H9 (cell line): ENCODE results near the gene ZFP42. TPM values are rescaled to one million over a fixed set of nuclear protein-coding genes. Genes with fewer than 3 reads are reported as not detected.

ENCODE experiments used
- DNase-seq: peaks from one replicate; pipeline ENCODE4 v3.0.0-alpha.2; 2017
- H2AFZ ChIP-seq: one replicate; pipeline ENCODE4 v1.6.1; 2013; ENCODE audit warnings: mild to moderate bottlenecking, low read length, control low read depth, moderate library complexity
- H2AK5ac ChIP-seq: 2 replicates; pipeline ENCODE4 v1.6.1; 2013; ENCODE audit warnings: low read length, control low read depth, mixed read lengths; ENCODE audit not compliant: insufficient read length
- H2BK120ac ChIP-seq: one replicate; pipeline ENCODE4 v1.6.1; 2013; ENCODE audit warnings: low read depth, mild to moderate bottlenecking, low read length, control low read depth, inconsistent platforms; ENCODE audit not compliant: poor library complexity, severe bottlenecking
- H2BK12ac ChIP-seq: 2 replicates; pipeline ENCODE4 v1.6.1; 2013; ENCODE audit warnings: low read length, control low read depth, mixed read lengths, low read depth; ENCODE audit not compliant: insufficient read length
- H2BK15ac ChIP-seq: 2 replicates; pipeline ENCODE4 v1.6.1; 2013; ENCODE audit warnings: low read depth, low read length, control low read depth
- H2BK20ac ChIP-seq: one replicate; pipeline ENCODE4 v1.6.1; 2013; ENCODE audit warnings: low read depth, mild to moderate bottlenecking, low read length, control low read depth, inconsistent platforms; ENCODE audit not compliant: poor library complexity, severe bottlenecking
- H2BK5ac ChIP-seq: 2 replicates; pipeline ENCODE4 v1.6.1; 2013; ENCODE audit warnings: low read length, control low read depth, mixed read lengths; ENCODE audit not compliant: insufficient read length
- H3K14ac ChIP-seq: 2 replicates; pipeline ENCODE4 v1.6.1; 2013; ENCODE audit warnings: low read length, control low read depth; ENCODE audit not compliant: insufficient read depth
- H3K18ac ChIP-seq: 2 replicates; pipeline ENCODE4 v1.6.1; 2013; ENCODE audit warnings: low read depth, mild to moderate bottlenecking, mixed read lengths, low read length, control low read depth; ENCODE audit not compliant: insufficient read length
- H3K23ac ChIP-seq: 2 replicates; pipeline ENCODE4 v1.6.1; 2013; ENCODE audit warnings: low read length, control low read depth, mixed read lengths, low read depth; ENCODE audit not compliant: insufficient read length
- H3K23me2 ChIP-seq: 2 replicates; pipeline ENCODE4 v1.6.1; 2013; ENCODE audit warnings: low read depth, mild to moderate bottlenecking, mixed read lengths, low read length, control low read depth; ENCODE audit not compliant: insufficient read length, poor library complexity, severe bottlenecking
- H3K27ac ChIP-seq: 2 replicates; pipeline ENCODE4 v1.5.1; 2013; ENCODE audit warnings: low read length, control low read depth, mixed read lengths, low read depth; ENCODE audit not compliant: insufficient read length
- H3K27me3 ChIP-seq: 2 replicates; pipeline ENCODE4 v1.6.1; 2013; ENCODE audit warnings: low read length, control low read depth, inconsistent platforms; ENCODE audit not compliant: insufficient read depth
- H3K4ac ChIP-seq: 2 replicates; pipeline ENCODE4 v1.6.1; 2013; ENCODE audit warnings: low read depth, mild to moderate bottlenecking, control low read depth, inconsistent platforms, low read length, moderate library complexity
- H3K4me1 ChIP-seq: 2 replicates; pipeline ENCODE4 v1.6.1; 2013; ENCODE audit warnings: low read length, control low read depth, inconsistent platforms; ENCODE audit not compliant: insufficient read depth
- H3K4me2 ChIP-seq: 2 replicates; pipeline ENCODE4 v1.6.1; 2013; ENCODE audit warnings: low read length, control low read depth, mixed read lengths; ENCODE audit not compliant: insufficient read length, insufficient read depth
- H3K56ac ChIP-seq: 2 replicates; pipeline ENCODE4 v1.6.1; 2013; ENCODE audit warnings: low read depth, mild to moderate bottlenecking, mixed read lengths, low read length, control low read depth; ENCODE audit not compliant: insufficient read length
- H3K79me1 ChIP-seq: 2 replicates; pipeline ENCODE4 v1.6.1; 2013; ENCODE audit warnings: low read depth, mild to moderate bottlenecking, moderate library complexity, low read length, control low read depth, inconsistent platforms; ENCODE audit not compliant: insufficient read depth, poor library complexity, severe bottlenecking
- H3K79me2 ChIP-seq: 2 replicates; pipeline ENCODE4 v1.6.1; 2013; ENCODE audit warnings: low read length, control low read depth, inconsistent platforms; ENCODE audit not compliant: insufficient read depth
- H3K9ac ChIP-seq: 2 replicates; pipeline ENCODE4 v1.6.1; 2013; ENCODE audit warnings: low read length, control low read depth, mixed read lengths; ENCODE audit not compliant: insufficient read length; ENCODE audit errors: extremely low read depth
- H3K9me3 ChIP-seq: one replicate; pipeline ENCODE4 v1.6.1; 2013; ENCODE audit warnings: low read depth, low read length, inconsistent platforms; ENCODE audit not compliant: control insufficient read depth
- H3T11ph ChIP-seq: one replicate; pipeline ENCODE4 v1.6.1; 2013; ENCODE audit warnings: mild to moderate bottlenecking, low read length, control low read depth, inconsistent platforms
- H4K20me1 ChIP-seq: one replicate; pipeline ENCODE4 v1.6.1; 2013; ENCODE audit not compliant: control insufficient read depth, insufficient read length, insufficient read depth
- H4K5ac ChIP-seq: 2 replicates; pipeline ENCODE4 v1.6.1; 2013; ENCODE audit warnings: low read depth, mild to moderate bottlenecking, mixed read lengths, low read length, control low read depth; ENCODE audit not compliant: insufficient read length
- H4K8ac ChIP-seq: replicated peaks from 2 replicates; pipeline ENCODE4 v1.6.1; 2013; ENCODE audit warnings: low read length, control low read depth, mixed read lengths, low read depth; ENCODE audit not compliant: insufficient read length
- H4K91ac ChIP-seq: 2 replicates; pipeline ENCODE4 v1.6.1; 2013; ENCODE audit warnings: low read depth, mild to moderate bottlenecking, moderate library complexity, mixed read lengths, low read length, control low read depth; ENCODE audit not compliant: insufficient read length
- H3K27ac Mint-ChIP-seq, 3 experiments: 2 replicates in 2 of 3; 3 replicates in 1 of 3; pipeline ENCODE4 v1.8.0; 2020 to 2021; ENCODE audit warnings: mixed read lengths in 3 of 3, mild to moderate bottlenecking in 1 of 3, moderate library complexity in 1 of 3
- H3K27me3 Mint-ChIP-seq: 2 replicates; pipeline ENCODE4 v1.8.0; 2021; ENCODE audit warnings: low read depth, mild to moderate bottlenecking, moderate library complexity, mixed read lengths
- H3K36me3 Mint-ChIP-seq, 3 experiments: 2 replicates in 2 of 3; 3 replicates in 1 of 3; pipeline ENCODE4 v1.8.0; 2020 to 2021; ENCODE audit warnings: low read depth in 3 of 3, mixed read lengths in 3 of 3; ENCODE audit not compliant: insufficient read depth in 1 of 3
- H3K4me1 Mint-ChIP-seq, 2 experiments: 2 replicates each; pipeline ENCODE4 v1.8.0; 2020; ENCODE audit warnings: mixed read lengths in 2 of 2
- H3K4me3 Mint-ChIP-seq, 2 experiments: 2 replicates in 1 of 2; 3 replicates in 1 of 2; pipeline ENCODE4 v1.8.0; 2020 to 2021; ENCODE audit warnings: mild to moderate bottlenecking in 2 of 2, mixed read lengths in 2 of 2, moderate library complexity in 1 of 2
- H3K9me3 Mint-ChIP-seq, 2 experiments: 2 replicates in 1 of 2; 3 replicates in 1 of 2; pipeline ENCODE4 v1.8.0; 2020; ENCODE audit warnings: mild to moderate bottlenecking in 2 of 2, mixed read lengths in 2 of 2, moderate library complexity in 1 of 2
- CTCF ChIP-seq: fragments of 200-600 bp; sonication (generic); conservative IDR thresholded peaks from 3 replicates; pipeline ENCODE4 v1.8.0; 2021; ENCODE audit warnings: antibody characterized with exemption, mild to moderate bottlenecking
- WGBS: extraction: QIAGEN DNeasy Blood & Tissue Kit; methylation state at CpG from one replicate; pipeline ENCODE4 v1.1.7; 2013; ENCODE audit warnings: missing lambda C conversion rate, low lambda C conversion rate, mixed read lengths; ENCODE audit not compliant: insufficient read length; ENCODE audit errors: extremely low coverage; 5-methylcytosine and 5-hydroxymethylcytosine counted together
- total RNA-seq: library from RNA; stranded (reverse); gene quantifications from 2 replicates; pipeline ENCODE4 v1.2.1, GENCODE V29; 2021

ZFP42 gene
- total RNA-seq, 1 experiment from 2014 or later, result 193 TPM

- H3K79me2 ChIP-seq, result no peaks in the 10 kb centered on the region
- H4K20me1 ChIP-seq, result no peaks in the 10 kb centered on the region
- H3K9me3 ChIP-seq, result no peaks in the 10 kb centered on the region
- Mint-ChIP-seq H3K27me3 (no peaks in the 10 kb centered on the region), H3K4me3 (peak overlapping the region in 1 of 2 experiments; percentile 5; a peak in 1 of 5 replicates), H3K27ac (peak overlapping the region; percentile 63 to 82 (median 69)), H3K4me1 (peaks cover 46 to 47% of the 10 kb centered on the region in 2 experiments), H3K9me3 (peaks cover 1 to 4% of the 10 kb centered on the region in 2 experiments; a peak in 2 of 5 replicates), H3K36me3 (peaks cover 0 to 9% (median 0%) of the 10 kb centered on the region in 3 experiments; a peak in 1 of 7 replicates)
- no peak overlapping the region for H4K91ac ChIP-seq
- TF ChIP-seq CTCF, result no peak
- peaks cover 5% of the 10 kb centered on the region for H3K4me1 ChIP-seq
- no peak overlapping the region for H3K56ac ChIP-seq
- H4K5ac ChIP-seq, result no peak overlapping the region
- DNase-seq, result no peak
- H3K4me2 ChIP-seq, result no peak overlapping the region
- no peak overlapping the region for H3K27ac ChIP-seq
- H2BK15ac ChIP-seq, result no peak overlapping the region
- H3T11ph ChIP-seq, result no peak overlapping the region
- no peaks in the 10 kb centered on the region for H3K79me1 ChIP-seq
- no peak overlapping the region for H2AFZ ChIP-seq
- no peak overlapping the region for H3K9ac ChIP-seq
- H2BK20ac ChIP-seq, result no peak overlapping the region
- H3K14ac ChIP-seq, result no peak overlapping the region
- no peak overlapping the region for H3K4ac ChIP-seq
- WGBS, result no CpG with 5 or more reads among the region's 5 CpGs
- H2BK5ac ChIP-seq, result no peak overlapping the region
- no peak overlapping the region for H2BK12ac ChIP-seq
- no peak overlapping the region for H3K18ac ChIP-seq
- no peak overlapping the region for H2AK5ac ChIP-seq
- H3K27me3 ChIP-seq, result no peaks in the 10 kb centered on the region
- H4K8ac ChIP-seq, result no peak overlapping the region
- H2BK120ac ChIP-seq, result no peak overlapping the region
- H3K23me2 ChIP-seq, result no peaks in the 10 kb centered on the region
- no peak overlapping the region for H3K23ac ChIP-seq
These were observed 26.1 kb downstream of the ZFP42 start for GRCh38 chr4:188021548-188022249.
